GM21367 (cell line): Measurements from ENCODE around the gene MAGEF1.
"Not testable (repeated sequence)": the region's sequence is repeated elsewhere in the genome, so short reads cannot be mapped to it uniquely, and the experiment has no call there.

Experiments used
- ATAC-seq: cut with Tn5 transposase; IDR thresholded peaks from one replicate; pipeline ENCODE4 v1.9.1; 2021; ENCODE audit not compliant: unreplicated experiment

Gene MAGEF1

GRCh38 chr3:184743248-184743647 is 31.4 kb upstream of the MAGEF1 start:
- ATAC-seq = no peak

GRCh38 chr3:184742676-184743135 is 30.8 kb upstream of the MAGEF1 start:
- no peak for ATAC-seq

GRCh38 chr3:184741798-184742675 is 30.2 kb upstream of the MAGEF1 start:
- ATAC-seq = no peak

- ATAC-seq = no peak
Measured at GRCh38 chr3:184741259-184741556, 29.3 kb upstream of the MAGEF1 start.

GRCh38 chr3:184740509-184741258 is 28.8 kb upstream of the MAGEF1 start:
- ATAC-seq = no peak

- ATAC-seq = no peak
Measured at GRCh38 chr3:184739594-184740505, 28.0 kb upstream of the MAGEF1 start.

- ATAC-seq = no peak
Measured at GRCh38 chr3:184738982-184739381, 27.1 kb upstream of the MAGEF1 start.

GRCh38 chr3:184738506-184738890 is 26.6 kb upstream of the MAGEF1 start:
- no peak for ATAC-seq

GRCh38 chr3:184737641-184738505 is 26.0 kb upstream of the MAGEF1 start:
- no peak for ATAC-seq

GRCh38 chr3:184737063-184737462 is 25.2 kb upstream of the MAGEF1 start:
- ATAC-seq = no peak

GRCh38 chr3:184734903-184735701 is 23.2 kb upstream of the MAGEF1 start:
- no peak for ATAC-seq

- ATAC-seq = no peak
Measured at GRCh38 chr3:184733971-184734608, 22.2 kb upstream of the MAGEF1 start.

GRCh38 chr3:184733181-184733580 is 21.3 kb upstream of the MAGEF1 start:
- ATAC-seq = no peak

GRCh38 chr3:184731786-184732537 is 20.1 kb upstream of the MAGEF1 start:
- no peak for ATAC-seq

- ATAC-seq = no peak
Measured at GRCh38 chr3:184730924-184731323, 19.1 kb upstream of the MAGEF1 start.

- not testable (repeated sequence) for ATAC-seq
Measured at GRCh38 chr3:184729154-184729553, 17.3 kb upstream of the MAGEF1 start.

- no peak for ATAC-seq
Measured at GRCh38 chr3:184728010-184728527, 16.2 kb upstream of the MAGEF1 start.
